NCI-H446 treated with DMSO at 0.1 percent for 48 hours (cell line): ENCODE data around the gene ZNF417.
"Not testable (repeated sequence)": the region's sequence is repeated elsewhere in the genome, so short reads cannot be mapped to it uniquely, and the experiment has no call there.

Source experiments
- DNase-seq: peaks from one replicate; lab custom pipeline; 2025; lab: John Stamatoyannopoulos, UW

ZNF417 gene

GRCh38 chr19:57887195-57887941 is 29.0 kb downstream of the ZNF417 start:
- no peak for DNase-seq

DNA sequence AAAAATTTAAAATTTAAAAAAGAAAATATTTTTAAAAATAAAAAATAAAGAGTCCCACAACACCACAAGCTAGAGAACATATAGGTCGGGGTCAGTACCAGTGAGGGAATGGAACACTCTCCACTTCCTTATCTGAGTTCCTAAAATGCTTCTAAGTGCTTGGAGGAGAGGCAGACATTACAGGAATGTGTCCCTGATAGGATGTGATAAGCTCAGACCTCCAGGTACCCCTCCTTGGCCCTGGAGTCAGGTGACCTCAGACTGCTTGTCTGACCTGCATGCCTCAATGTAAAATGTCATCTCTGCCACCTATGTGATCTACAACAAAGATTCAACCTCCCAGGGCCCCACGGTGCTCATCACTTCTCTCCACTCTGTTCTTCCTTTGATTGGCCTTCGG is 30.3 kb downstream of the ZNF417 start:
- no peak for DNase-seq

GRCh38 chr19:57873883-57874799 is 42.3 kb downstream of the ZNF417 start:
- not testable (repeated sequence) for DNase-seq

DNA sequence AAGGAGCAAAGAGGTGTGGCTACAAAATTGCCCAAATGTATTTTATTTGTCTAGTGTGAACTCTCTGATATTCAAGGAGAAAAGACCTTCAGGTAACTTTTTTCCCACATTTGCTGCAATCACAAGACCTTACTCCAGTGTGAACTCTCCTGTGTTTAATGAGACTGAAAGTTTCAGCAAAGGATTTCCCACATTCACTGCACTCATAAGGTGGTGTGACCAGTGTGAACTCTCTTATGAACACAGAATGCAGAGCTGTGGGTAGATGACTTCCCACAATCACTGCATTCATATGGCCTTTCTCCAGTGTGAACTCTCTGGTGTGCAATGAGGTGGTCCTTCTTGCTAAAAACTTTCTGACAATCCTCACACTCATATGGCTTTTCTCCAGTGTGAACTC is 43.9 kb downstream of the ZNF417 start:
- DNase-seq: no peak

- DNase-seq: no peak
Observed at GRCh38 chr19:57870225-57870624, 46.2 kb downstream of the ZNF417 start.

DNA sequence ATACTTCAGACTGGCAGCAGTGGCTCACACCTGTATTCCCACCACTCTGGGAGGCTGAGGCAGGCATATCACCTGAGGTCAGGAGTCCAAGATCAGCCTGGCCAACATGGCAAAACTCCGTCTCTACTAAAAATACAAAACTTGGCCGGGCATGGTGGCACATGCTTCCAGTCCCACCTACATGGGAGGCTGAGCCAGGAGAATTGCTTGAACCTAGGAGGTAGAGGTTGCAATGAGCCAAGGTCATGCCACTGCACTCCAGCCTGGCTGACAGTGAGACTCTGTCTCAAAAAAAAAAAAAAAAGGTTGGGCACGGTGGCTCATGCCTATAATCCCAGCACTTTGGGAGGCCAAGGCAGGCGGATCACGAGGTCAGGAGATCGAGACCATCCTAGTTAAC is 46.7 kb downstream of the ZNF417 start:
- DNase-seq: not testable (repeated sequence)

GRCh38 chr19:57867868-57868492 is 48.4 kb downstream of the ZNF417 start:
- no peak for DNase-seq
